OCI-LY1 (cell line): ENCODE results near the gene TOR1A.

Source experiments
- EZH2 ChIP-seq: fragments of 200-600 bp; sonication (generic), shearing (Covaris generic); IDR thresholded peaks from 2 replicates; pipeline ENCODE4 v1.8.0; 2017; ENCODE audit warnings: borderline replicate concordance, mixed run types, mild to moderate bottlenecking, antibody characterized with exemption, low read length, moderate library complexity, mixed read lengths
- TF ChIP-seq, protein P1 (sequence below): fragments of 200-600 bp; sonication (generic), shearing (Covaris generic); IDR thresholded peaks from 2 replicates; pipeline ENCODE4 v1.5.1; 2017; ENCODE audit warnings: mild to moderate bottlenecking, antibody characterized with exemption, low read length, moderate library complexity, mixed read lengths

- TF ChIP-seq, protein P1, sequence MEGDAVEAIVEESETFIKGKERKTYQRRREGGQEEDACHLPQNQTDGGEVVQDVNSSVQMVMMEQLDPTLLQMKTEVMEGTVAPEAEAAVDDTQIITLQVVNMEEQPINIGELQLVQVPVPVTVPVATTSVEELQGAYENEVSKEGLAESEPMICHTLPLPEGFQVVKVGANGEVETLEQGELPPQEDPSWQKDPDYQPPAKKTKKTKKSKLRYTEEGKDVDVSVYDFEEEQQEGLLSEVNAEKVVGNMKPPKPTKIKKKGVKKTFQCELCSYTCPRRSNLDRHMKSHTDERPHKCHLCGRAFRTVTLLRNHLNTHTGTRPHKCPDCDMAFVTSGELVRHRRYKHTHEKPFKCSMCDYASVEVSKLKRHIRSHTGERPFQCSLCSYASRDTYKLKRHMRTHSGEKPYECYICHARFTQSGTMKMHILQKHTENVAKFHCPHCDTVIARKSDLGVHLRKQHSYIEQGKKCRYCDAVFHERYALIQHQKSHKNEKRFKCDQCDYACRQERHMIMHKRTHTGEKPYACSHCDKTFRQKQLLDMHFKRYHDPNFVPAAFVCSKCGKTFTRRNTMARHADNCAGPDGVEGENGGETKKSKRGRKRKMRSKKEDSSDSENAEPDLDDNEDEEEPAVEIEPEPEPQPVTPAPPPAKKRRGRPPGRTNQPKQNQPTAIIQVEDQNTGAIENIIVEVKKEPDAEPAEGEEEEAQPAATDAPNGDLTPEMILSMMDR, result no peak
- no peak for TF ChIP-seq EZH2
Observed at GRCh38 chr9:129852579-129852978, 28.6 kb upstream of the TOR1A start.
